Mesothelial cell of epicardium (in vitro differentiated cells): Measurements from ENCODE around the gene GRAMD1A. TPM values are rescaled to one million over a fixed set of nuclear protein-coding genes. Genes with fewer than 3 reads are reported as not detected.

Source experiments
- DNase-seq, 2 experiments: peaks; one replicate each; pipeline ENCODE4 v3.0.0; 2021; ENCODE audit warnings: low spot score in 2 of 2; ENCODE audit not compliant: unreplicated experiment in 2 of 2
- H3K27ac Mint-ChIP-seq: 2 replicates; pipeline ENCODE4 v1.8.0; 2021; ENCODE audit warnings: mixed read lengths
- H3K27me3 Mint-ChIP-seq: 2 replicates; pipeline ENCODE4 v1.8.0; 2021; ENCODE audit warnings: low read depth, mixed read lengths
- H3K36me3 Mint-ChIP-seq: 2 replicates; pipeline ENCODE4 v1.8.0; 2021; ENCODE audit warnings: mixed read lengths
- H3K4me1 Mint-ChIP-seq: 2 replicates; pipeline ENCODE4 v1.8.0; 2021; ENCODE audit warnings: mixed read lengths
- H3K4me3 Mint-ChIP-seq: 2 replicates; pipeline ENCODE4 v1.8.0; 2021; ENCODE audit warnings: mild to moderate bottlenecking, moderate library complexity, mixed read lengths
- H3K9me3 Mint-ChIP-seq: 2 replicates; pipeline ENCODE4 v1.8.0; 2021; ENCODE audit warnings: mixed read lengths
- total RNA-seq: library from RNA; stranded (reverse); gene quantifications from 3 replicates; pipeline ENCODE4 v1.2.1, GENCODE V29; 2021
- TF ChIP-seq, protein P1 (sequence below): fragments of 200-600 bp; sonication (generic); IDR thresholded peaks from one replicate; pipeline ENCODE4 v1.5.0; 2021; ENCODE audit warnings: antibody characterized with exemption; ENCODE audit not compliant: unreplicated experiment

The GRAMD1A gene
- 123 to 130 TPM (median 129 TPM) in 3 replicates for total RNA-seq

DNA sequence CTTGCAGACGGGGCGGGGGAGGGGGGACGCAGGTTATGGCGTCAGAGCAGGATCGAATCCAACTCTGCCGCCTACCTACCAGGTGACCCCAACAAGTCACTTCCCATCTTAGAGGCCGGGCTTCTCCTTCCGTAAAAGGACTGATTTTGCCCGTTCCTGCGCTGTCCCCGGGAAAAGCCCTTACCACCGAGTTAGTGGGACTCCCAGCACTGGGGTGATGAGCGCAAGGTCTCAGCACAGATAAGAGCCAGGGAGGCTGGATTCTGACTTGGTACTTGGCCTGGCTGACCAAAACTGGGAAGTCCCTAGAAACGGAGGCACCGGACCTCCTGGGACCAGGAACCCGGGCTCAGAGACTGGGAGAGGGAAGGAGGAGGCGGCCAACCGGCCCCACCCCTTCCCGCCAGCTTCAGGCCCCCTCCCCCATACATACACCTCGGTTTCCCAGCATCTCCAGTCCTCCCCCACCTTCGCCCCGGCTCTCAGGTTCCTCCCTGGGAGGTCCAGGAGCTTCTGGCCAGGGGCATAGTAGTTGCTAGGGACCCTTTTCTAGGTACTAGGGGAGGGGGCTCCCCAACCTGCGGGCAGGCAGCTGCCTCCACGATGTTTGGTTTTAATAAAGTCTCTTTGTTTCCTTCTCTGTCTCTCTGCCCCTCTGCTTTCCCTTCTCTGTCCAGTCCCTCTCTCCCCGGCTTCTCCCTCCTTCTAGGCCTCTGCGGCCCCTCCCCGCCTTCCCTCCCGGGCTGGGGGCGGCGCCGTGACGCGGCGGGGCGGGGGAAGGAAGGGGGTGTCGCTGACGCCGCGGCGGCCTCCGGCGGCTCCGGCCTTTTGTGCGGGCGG lies at the start of gene GRAMD1A:
Gene GRAMD1A (plus strand): TSS at position 826 of the 840 bp plus-strand sequence. CDS start 156 bp downstream, outside the sequence.
- Mint-ChIP-seq H3K27ac (peak within 1 kb of the TSS; percentile 97), H3K27me3 (no peaks in the 10 kb centered on the region), H3K4me3 (peak within 1 kb of the TSS; percentile 94), H3K4me1 (peaks cover 48% of the 10 kb centered on the region), H3K36me3 (no peaks in the 10 kb centered on the region), H3K9me3 (no peaks in the 10 kb centered on the region)
- peak; percentile 75 to 84 for DNase-seq
- TF ChIP-seq, protein P1, sequence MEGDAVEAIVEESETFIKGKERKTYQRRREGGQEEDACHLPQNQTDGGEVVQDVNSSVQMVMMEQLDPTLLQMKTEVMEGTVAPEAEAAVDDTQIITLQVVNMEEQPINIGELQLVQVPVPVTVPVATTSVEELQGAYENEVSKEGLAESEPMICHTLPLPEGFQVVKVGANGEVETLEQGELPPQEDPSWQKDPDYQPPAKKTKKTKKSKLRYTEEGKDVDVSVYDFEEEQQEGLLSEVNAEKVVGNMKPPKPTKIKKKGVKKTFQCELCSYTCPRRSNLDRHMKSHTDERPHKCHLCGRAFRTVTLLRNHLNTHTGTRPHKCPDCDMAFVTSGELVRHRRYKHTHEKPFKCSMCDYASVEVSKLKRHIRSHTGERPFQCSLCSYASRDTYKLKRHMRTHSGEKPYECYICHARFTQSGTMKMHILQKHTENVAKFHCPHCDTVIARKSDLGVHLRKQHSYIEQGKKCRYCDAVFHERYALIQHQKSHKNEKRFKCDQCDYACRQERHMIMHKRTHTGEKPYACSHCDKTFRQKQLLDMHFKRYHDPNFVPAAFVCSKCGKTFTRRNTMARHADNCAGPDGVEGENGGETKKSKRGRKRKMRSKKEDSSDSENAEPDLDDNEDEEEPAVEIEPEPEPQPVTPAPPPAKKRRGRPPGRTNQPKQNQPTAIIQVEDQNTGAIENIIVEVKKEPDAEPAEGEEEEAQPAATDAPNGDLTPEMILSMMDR, result no peak

DNA sequence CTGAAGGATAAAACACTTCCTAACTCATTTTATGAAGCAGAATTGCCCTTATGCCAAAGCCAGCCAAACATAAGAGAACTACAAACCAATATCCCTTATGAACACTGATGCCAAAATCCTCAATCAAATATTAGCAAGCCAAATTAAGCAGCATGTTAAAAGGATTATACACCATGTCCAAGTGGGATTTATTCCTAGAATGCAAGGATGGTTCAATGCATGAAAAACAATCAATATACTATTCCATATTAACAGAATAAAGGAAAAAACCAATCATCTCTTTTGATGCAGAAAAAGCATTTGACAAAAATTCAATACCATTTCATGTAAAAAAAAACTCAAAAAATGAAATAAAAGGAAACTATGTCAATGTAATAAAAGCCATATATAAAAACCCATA lies 47.0 kb upstream of the GRAMD1A start:
- TF ChIP-seq, protein P1, result no peak
- Mint-ChIP-seq H3K27me3 (no peaks in the 10 kb centered on the region), H3K27ac (no peak overlapping the region), H3K36me3 (peaks cover 81% of the 10 kb centered on the region), H3K9me3 (peaks cover 69% of the 10 kb centered on the region), H3K4me3 (no peak overlapping the region), H3K4me1 (no peaks in the 10 kb centered on the region)
- no peak for DNase-seq

DNA sequence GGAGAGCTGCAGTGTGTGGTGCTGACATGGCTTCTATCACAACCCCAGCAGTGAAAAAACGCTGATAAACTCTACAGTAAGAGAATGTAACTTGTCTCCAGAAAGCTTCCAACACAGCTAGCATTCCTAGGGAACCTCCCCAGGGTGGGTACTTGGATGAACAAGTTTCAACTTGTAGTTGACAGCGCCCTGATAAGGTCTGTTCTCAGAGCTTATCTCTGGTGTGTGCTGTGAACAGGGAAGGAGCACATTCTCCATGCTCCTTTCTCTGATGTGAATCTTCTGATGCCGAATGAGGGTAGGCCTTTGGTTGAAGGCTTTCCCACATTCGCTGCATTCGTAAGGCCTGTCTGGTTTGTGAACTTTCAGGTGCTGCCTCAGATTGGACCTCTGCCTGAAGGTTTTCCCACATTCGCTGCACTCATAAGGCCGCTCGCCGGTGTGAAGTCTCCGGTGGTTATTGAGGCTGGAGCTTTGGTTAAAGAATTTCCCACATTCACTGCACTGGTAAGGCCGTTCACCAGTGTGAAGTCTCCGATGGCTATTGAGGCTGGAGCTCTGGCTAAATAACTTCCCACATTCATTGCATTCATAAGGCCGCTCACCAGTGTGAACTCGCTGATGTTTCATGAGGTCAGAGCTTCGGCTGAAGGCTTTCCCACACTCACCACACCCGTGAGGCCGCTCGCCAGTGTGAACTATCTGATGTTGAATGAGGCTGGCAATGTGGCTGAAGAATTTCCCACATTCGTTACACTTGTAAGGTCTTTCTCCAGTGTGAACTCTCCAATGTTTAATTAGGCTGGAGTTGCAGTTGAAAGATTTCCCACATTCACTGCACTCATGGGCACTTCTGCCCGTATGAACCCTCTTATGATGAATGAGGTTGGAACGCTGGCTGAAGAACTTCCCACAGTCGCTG lies 42.0 kb upstream of the GRAMD1A start:
- Mint-ChIP-seq H3K36me3 (peaks cover 82% of the 10 kb centered on the region), H3K9me3 (peaks cover 61% of the 10 kb centered on the region), H3K4me1 (peaks cover 14% of the 10 kb centered on the region), H3K27me3 (no peaks in the 10 kb centered on the region), H3K27ac (no peak overlapping the region), H3K4me3 (no peak overlapping the region)
- no peak for DNase-seq
- TF ChIP-seq, protein P1, result no peak

DNA sequence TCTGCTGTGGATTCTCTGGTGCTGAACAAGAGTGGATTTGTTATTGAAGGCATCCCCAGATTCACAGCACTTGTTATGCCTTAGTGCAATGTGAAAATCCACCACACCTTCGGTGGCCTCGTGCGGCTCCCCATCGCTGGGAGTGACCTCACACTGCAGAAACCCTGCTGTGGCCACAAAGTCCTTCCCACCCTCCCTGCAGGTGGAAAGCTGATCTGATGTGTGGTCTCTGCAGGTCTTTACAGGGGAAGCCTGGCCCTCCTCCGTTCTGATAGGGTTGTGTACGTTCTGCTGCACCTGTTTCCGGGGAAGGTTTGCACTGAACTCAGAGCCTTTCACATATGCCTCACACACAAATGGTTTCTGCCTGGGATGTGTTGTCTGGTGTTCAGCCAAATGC lies 41.1 kb upstream of the GRAMD1A start:
- Mint-ChIP-seq H3K27me3 (no peaks in the 10 kb centered on the region), H3K27ac (no peak overlapping the region), H3K4me1 (peaks cover 17% of the 10 kb centered on the region), H3K9me3 (peaks cover 53% of the 10 kb centered on the region), H3K36me3 (peaks cover 72% of the 10 kb centered on the region), H3K4me3 (no peak overlapping the region)
- DNase-seq, result no peak
- TF ChIP-seq, protein P1, result no peak

DNA sequence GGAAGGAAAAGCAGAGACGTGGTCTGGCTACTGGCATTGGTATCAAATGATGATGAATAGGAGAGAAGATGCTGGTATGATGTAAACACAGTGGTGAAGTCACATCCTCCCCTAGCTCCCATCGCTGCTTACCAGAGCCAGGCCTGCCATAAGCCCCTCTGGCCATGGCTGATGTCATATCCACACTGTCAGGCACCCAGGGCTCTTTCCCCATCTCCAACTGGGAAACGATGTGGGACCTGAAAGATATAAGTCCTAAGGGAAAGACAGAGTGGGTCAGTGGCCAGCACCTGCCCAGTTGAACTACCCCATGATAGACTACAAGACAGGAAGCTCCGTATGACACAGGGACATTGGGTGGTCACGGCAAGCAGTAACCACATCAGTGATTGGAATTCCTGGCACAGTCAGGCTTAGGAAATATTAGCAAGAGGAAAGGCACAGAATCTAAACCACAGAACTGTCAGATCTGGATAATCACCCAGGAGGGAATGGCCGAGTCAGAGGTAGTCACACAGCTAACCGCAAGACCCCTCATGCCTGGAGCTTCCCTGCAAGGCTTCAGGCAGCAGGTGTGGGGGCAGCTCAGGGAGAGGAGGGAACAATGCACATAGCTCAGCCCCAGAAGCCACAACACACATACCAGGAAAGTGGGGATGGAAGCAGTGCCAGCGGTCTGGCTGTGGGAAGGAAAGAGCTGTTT lies 39.9 kb upstream of the GRAMD1A start:
- no peak for DNase-seq
- Mint-ChIP-seq H3K27ac (no peak overlapping the region), H3K4me1 (peaks cover 17% of the 10 kb centered on the region), H3K9me3 (peaks cover 47% of the 10 kb centered on the region), H3K27me3 (no peaks in the 10 kb centered on the region), H3K36me3 (peaks cover 64% of the 10 kb centered on the region), H3K4me3 (no peak overlapping the region)
- TF ChIP-seq, protein P1, result no peak
